HG03039 (cell line): ENCODE results near the gene A3GALT2.

Experiments
- ATAC-seq: cut with Tn5 transposase; IDR thresholded peaks from one replicate; pipeline ENCODE4 v1.9.1; 2021; ENCODE audit warnings: mild to moderate bottlenecking, moderate library complexity; ENCODE audit not compliant: unreplicated experiment

A3GALT2 gene

DNA sequence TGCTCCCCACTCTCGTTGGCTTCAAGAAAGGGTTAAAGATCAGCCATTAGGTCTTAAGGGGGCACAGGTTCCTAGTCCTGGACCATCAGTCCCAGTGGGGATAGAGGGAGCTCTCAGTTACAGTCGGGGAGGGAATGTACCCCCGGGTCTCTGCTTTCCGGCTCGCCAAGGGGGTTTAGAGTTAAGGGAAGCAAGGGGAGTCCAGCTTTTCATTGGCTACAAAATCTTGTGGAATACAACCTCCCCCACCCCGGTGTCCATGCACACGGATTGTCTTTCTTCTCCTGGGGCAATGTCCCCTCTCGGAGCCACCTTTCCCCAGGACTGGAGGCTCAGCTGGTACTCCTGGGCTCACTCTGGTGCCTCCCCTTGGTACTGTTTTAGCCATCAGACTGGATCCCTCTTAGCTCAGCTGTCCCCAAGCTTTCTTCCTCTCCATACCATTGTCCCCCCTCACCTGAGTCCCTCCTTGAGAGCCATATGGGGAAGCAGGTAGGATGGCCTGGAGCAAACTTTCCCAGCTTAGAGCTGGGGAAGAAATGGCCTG lies at the start of gene A3GALT2:
Gene A3GALT2, minus strand, starts transcription at position 480 of the 547 bp plus-strand sequence. Its CDS starts 0 bp downstream, at position 480.
- no peak for ATAC-seq

DNA sequence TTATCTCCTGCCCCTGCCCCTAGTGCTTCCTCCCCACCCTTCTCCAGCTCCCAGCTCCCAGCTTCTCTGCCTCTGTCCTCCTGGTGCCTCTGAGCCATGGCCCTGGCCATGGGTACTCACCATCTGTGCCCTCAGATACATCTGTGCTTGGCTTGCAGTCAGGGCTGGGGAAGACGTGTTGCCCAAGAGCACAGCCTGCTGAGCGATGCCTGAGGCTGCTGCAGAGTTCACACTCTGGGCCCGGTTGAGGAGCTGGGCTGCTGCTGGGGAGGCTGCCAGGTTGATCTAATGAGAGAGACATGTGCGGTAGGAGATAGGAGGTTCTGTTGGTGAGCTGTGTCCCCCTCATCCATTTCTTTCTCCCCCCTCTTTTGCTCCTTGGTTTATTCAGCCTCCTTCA lies 49.4 kb upstream of the A3GALT2 start:
- ATAC-seq = no peak

DNA sequence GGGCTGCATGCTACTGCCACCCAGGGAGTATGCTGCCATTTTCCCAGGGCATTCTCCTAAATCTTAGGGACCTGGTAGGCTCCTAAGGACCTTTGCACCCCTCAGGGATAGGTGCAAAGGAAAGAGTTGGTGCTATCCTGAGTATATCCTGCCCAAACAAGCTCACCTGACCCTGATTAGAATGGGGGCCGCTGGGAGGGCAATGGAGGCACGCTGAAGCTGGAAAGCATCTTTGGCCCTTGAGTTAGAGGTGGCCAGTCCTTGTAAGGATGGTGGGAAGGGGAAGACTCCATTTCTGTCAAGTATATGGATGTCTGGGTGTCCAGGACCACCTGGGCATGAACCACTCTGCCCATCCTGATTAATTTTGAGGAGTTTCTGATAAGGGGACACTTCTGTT lies 48.9 kb upstream of the A3GALT2 start:
- ATAC-seq = no peak

DNA sequence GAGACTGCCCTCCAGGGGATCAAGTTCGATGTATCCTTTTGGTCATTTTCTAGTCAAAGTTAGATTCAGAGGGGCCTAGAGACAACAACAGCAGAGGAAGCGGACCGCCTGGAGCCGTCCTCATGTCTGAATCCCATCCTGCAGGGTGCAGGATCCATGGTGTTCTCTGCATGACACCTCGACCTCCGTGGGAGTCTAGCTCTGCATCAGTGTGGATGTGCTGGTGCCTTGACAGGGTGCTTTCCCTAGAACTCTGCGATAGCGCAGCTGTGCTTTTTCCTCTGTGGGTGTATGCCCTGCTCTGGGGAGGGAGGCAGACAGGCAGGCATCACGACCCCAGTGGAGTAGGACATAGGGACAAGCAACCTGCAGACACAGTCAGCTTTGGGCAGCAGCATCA lies 48.2 kb upstream of the A3GALT2 start:
- no peak for ATAC-seq

DNA sequence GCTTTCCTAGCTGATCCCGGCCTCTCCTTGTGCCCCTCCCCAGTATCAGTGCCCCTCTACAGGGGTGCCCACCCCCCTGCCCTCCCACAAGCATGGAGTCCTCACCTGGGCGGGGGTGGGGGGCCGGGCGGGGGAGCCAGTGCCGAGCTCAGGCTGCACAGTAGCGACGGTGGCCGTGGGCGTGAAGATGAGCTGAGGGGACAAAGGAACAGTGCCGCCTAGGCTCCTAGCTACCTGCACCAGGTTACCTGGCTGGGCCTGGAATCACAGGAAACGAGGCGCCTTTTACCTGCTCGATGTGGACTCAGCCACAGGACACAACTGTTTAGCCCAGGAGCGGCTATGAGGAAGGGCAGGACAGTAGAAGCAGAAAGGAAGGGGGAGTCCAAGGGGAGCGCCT lies 47.5 kb upstream of the A3GALT2 start:
- no peak for ATAC-seq

DNA sequence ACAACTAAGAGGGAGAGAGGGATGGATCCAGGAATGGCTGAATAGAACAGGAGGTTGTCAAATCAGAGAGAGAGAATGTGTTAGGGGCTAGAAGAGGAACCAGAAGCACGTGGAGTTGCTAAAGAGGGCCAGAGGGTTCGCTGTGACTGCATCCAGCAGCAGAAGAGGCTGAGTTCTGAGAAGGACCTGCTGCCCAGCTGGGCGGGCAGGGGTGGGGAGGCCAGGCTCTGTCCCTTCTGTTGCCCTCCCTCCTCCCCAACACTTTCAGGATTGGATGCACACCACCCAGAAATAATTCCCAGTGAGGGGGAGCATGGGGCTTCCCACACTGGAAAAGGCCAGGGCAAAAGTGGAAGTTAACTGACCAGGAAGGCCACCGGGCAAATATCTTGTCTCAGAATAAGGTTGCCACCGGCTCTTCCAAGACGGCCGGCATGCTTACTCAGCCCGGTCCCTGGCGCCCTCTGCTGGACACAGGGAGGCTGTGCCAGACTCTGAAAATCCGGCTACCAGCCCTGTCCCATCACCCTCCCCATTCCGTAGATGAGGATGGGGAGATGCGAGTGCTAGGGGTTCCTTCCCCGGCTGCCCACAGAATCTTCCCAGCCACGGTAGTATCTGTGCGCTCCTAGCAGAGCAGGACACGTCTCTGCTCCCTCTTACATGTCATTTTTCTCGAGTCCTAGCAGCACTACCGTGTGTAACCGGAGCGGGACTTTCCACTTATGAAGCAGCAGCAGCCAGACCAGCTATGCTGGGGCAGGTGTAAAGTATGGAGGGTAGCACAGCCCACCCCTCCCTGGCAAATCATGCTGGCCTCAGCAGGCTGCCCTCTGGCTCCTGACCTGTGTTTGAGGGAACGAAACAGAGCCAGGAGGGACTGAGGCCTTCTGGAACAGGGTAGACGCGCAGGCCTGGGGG lies 46.8 kb upstream of the A3GALT2 start:
- no peak for ATAC-seq

DNA sequence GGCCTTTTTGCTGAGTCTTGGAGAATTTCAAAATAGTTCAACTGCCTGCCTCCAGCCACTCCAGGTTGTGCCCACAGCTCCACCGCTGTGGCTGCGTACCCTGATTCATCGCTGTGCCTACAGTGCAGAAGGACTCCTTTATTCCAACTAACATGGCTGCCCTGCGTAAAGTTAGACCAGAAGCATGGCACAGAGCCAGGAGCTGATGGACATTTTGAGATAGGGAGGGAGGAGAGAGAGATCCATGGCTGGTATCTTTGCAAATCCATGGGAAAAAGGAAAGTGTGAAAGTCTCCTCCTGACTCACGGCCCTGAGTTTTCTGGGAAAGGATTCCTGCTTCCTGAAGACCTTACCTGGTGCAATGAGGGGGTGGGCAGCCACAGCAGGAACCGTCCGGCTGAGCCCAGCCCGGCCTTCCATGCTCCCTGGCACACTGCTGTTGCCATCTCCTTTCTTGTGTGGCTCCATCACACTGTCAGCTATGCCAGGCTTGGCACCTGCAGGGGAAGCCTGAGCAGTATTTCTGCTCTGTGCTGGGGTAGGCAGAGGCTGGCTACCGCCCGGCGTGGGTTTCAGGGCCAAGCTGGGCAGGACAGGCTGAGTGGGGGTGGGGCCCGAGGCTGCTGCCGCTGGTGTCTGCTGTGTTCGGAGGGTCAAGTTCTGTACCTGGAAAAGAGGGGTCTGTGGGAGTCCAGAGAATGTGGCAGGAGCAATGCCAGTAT lies 46.0 kb upstream of the A3GALT2 start:
- no peak for ATAC-seq

DNA sequence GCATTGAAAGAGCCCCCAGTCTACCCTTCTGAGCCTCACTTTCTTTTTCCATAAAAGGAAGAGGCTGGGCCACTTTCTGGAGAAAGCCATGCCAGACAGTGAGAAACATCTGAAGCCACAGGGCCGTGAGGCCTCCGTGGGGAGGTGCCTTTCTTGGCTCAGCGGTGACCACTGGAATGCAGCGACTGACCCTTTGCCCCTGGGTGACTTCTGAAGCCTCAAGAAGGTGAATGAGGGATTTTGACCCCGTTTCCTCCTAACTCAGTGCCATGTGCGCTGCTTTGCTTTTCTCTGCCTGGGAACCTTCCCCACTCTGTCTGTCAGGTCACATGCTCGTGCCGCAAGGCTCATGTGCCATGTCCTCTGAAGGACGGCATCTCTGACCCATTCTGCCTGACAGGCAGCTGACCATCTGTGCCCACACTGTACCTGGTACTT lies 44.7 kb upstream of the A3GALT2 start:
- no peak for ATAC-seq

DNA sequence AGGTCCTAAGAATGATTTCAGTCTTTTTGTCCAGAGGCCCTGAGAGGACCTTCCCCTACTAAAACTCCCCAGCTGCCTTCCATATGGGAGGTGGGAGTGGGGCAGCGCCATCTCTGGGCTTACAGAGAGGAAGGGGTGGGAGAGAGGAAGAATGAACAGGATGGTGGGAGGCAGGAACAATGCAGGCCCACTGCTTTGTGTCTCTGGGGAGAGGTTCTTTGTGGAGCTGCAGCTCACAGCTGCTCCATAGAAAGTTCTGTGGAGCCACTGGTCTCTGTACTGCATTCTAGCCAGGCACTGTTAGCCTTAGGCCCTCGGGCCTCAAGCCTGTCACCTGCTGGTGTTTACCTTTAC lies 43.6 kb upstream of the A3GALT2 start:
- no peak for ATAC-seq

DNA sequence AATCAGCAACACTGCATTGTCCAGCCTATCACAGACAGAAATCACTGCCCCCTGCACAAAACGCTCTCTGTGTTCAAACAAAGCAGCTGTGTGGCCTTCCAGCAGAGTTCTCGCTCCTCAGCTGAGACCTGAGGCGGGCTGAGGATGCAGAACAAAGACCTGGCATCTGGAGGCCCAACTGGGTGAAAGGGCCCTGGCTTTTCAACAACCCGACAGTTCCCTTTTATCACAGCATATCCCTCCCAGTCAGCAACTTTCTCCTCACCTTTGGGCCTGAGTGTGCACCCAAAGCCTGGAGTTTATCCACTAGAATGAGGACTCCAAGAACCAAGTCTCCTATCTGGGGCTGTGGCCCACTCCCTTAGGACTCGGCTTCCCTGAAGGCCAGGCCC lies 42.6 kb upstream of the A3GALT2 start:
- no peak for ATAC-seq

DNA sequence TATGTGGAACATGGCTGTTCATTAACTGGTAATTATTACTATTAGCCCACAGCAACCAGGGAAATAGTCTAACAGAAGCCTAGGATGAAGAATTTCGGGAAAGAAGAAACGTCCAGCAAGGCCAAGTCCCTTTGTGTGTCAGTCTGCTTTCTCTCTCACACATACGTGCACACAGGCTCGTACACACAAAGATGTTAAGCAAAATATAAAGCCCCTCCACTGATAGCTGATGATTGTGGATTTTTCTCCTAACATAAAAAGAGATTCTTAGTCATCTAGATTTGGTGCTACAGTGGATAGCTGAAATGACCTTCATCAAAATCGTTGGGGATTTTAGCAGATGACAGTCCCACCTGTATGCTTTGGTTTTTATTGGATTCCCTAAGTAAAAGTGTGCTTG lies 42.1 kb upstream of the A3GALT2 start:
- ATAC-seq = no peak

DNA sequence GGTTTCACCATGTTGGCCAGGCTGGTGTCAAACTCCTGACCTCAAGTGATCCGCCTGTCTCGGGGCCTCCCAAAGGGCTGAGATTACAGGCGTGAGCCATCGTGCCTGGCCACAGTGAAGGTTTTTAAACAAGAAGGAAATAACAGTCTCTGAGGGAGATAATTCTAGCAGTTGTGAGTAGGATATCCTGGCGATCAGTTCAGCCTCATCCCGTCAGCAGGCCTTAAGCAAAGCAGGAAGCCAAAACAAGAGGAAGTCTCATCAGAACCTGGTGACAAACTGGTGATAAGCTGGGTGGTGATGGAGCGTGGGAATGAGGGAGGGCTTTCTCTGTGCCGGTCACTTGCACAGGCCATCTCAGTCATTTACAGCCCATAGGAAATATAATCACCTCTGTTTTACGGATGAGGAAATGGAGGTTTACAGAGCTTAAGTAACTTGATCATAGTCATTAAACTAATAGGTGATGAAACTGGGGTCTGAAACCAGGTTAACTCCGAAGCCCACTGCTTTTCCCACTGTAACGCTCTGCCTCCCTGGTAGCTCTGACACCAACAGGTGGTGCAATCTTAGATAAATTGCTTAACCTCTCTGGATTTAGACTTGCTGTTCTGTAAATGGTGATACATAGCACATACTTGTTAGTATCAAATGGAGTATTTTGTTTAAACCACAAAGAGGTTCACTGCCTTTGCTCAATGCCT lies 40.8 kb upstream of the A3GALT2 start:
- ATAC-seq = no peak

DNA sequence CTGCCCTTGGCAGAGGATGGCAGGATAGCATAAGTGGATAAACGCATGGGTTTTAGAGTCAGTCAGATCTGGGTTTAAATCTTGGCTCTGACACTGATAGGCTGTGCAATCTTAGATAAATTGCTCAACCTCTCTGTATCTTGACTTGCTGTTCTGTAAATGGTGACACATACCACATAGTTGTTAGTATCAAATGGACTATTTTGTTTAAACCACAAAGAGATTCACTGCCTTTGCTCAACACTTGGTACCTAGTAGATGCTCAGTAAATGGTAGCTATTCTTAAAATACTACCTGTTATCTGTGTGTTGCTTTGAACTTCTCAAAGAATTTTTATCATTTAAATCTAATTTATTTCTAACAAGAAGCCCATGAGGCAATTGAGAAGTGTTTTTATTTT lies 39.5 kb upstream of the A3GALT2 start:
- ATAC-seq = no peak

DNA sequence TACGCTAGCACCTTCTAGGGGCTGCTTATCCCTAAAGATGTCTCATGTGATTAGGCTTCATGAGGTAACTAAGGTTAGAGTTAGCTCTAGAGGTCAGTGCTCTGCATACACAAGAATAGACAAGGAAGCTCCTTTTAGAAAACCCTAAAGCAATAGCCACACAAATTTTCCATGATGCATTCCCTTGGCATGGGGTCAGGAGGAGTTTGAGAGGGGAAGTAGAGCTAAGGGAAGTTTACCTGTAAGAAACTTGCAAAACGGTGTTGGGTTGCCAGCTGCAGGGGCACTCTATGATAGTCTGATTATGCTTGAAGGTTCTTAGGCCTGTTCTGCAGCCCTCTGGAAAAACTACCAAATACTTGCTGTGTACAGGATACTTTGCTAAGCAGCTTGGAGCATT lies 39.0 kb upstream of the A3GALT2 start:
- ATAC-seq = no peak

DNA sequence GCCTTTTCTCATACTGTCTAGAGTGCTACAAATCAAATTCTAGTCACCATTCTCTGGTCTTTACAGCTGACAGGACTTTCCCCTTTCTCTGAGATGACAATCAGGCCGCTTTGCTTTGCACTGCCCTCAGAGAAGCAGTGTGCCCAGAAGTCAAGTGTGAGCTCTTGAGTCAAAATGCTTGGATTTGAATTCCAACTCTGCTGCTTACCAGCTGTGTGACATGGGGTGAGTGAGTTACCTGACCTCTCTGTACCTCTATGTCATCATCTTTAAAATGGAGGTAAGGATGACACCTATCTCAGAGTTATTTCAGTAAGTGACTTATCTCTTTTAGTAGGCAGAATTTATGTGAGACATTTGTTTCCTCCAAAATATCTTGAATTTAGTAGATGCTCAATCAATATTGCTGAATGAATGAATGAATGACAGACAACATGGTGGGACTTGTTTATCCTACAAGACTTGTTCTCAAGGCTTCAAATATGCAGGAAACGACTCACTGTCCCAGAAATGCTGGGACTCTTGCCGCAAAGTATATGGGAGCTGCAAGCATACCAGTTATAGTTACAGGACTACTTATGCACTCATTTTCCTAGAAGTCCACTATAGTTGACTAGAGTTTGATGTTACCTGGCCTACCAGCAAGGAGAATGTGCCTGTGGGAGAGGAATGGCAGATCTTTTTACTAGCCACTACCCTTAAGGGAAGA lies 38.1 kb upstream of the A3GALT2 start:
- no peak for ATAC-seq

DNA sequence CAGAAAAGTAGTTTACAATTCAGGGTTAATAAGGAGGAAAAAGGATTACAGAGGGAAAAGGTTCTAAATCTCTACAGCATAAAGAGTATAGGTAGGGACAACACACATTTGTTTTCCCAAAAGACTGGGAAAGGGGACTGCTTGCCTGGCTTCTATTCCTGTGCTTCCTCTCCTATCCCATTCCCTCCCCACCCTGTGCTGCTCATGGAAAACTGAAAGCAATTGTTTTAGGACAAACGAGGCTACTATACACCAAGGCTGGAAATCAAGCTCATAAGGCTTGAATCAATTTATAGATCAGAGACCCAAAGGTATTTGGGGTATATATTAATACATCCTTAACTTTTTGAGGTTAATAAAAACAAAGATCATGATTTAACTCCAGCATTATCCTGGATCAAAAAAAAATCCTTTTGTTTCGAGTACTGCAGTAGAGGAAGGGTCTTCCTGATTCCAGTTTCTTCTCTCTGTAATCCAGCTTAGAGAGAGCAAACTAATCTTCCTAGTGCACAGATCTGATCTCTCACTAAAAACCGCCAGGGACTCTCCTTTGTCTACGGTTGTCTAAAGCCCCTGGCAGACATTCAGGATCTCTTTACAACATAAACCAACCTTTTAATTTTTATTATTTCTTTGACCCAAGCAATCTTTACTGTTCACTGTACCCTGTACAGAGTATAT lies 37.4 kb upstream of the A3GALT2 start:
- ATAC-seq = no peak

DNA sequence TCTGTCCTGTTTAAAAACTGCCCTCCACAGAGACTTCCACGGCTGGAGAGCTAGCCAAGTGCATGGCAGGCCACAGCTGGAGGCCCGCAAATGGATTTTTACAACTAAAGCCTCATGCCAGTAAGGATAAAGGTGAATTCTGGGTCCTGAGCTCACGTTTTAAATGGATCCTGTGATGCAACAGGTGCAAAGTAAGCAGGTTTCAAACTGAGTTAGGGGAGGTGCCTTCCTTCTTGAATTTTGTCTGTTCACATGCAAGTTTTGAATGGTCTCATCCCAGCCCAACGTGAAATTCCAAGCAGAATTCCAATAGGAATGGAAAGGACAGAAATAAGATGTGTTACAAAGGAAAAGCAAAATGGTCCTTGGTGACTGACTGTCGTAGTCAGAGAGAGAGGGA lies 36.2 kb upstream of the A3GALT2 start:
- ATAC-seq = no peak

DNA sequence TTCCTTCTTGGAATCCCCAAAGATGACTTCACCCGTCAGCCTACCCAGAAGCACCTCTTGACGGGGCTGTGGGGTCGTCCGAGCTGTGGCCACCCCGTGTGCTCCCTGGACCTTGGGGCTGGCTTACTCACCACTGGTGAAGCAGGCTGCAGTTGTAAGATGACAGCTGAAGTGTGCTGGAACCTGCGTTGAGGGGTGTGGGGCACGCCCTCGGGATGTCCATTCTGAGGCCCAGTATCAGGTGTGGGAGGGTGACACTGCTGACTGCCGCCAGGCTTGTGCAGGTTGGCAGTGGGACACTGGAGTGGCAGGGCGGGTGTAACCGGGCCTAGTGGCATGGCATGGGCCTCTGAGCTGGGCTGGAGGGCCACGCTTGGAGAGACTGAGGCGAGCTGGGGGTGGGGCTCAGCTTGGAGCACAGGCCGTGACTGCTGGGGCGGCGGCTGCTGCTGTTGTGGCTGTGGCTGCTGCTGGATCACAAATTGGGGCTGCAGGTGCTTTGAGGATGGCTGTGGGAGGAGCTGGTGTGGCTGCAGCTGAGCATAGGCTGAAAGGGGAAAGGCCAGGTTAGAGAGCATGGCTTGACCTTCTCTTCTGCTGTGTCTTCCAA lies 33.9 kb upstream of the A3GALT2 start:
- no peak for ATAC-seq

DNA sequence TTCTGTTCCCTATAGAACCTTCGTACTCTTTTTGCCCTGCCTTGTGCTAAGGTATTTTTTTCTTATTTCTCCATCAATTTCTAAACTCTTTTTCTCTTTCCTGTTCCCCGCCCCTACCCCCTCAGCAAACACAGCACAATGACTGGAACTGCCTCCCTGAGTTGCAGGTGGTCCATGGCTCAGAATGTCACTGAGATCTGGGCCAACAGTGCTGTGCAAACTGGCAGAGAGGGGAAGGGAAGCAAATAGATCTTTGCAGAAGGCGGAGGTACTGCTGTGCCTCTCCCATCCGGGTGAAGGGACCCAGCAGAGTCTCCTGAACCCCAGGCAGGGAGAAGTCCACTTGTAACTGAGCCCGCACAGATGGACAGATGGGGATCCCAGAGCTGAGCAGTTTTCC lies 32.6 kb upstream of the A3GALT2 start:
- no peak for ATAC-seq

DNA sequence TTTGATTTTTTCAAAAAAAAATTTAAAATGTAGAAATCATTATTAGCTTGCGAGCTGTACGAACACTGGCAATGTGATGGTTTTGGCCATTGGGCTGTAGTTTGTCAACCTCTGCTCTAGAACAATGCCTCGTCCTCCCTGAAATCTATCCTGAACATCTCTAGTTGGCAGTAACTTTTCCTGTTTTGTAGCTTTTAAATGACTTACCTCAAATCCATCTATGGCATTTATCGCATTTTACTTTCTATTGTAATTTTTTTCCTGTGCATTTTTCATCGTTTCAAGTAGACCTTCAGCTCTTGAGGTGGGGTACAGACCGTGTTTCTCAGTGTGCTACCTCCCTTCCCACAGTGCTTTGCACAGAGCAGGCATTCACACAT lies 30.4 kb upstream of the A3GALT2 start:
- no peak for ATAC-seq
